ENCODE measurements around the gene MCF2L. TPM values are rescaled to one million over a fixed set of nuclear protein-coding genes. Genes with fewer than 3 reads are reported as not detected.

MCF2L gene
- total RNA-seq, 1 donor from 2014 or later, result 16.5 TPM

GRCh38 chr13:112954488-112955270 lies 14.3 kb upstream of the MCF2L start:
- H3K27ac Mint-ChIP-seq (ENCODE audit: unreplicated experiment), result no peak overlapping the region
- peaks cover 4% of the 10 kb centered on the region for H3K27me3 Mint-ChIP-seq (ENCODE audit: unreplicated experiment)
- peaks cover 8% of the 10 kb centered on the region for H3K4me1 Mint-ChIP-seq (ENCODE audit: unreplicated experiment)
- TF ChIP-seq, protein P1, sequence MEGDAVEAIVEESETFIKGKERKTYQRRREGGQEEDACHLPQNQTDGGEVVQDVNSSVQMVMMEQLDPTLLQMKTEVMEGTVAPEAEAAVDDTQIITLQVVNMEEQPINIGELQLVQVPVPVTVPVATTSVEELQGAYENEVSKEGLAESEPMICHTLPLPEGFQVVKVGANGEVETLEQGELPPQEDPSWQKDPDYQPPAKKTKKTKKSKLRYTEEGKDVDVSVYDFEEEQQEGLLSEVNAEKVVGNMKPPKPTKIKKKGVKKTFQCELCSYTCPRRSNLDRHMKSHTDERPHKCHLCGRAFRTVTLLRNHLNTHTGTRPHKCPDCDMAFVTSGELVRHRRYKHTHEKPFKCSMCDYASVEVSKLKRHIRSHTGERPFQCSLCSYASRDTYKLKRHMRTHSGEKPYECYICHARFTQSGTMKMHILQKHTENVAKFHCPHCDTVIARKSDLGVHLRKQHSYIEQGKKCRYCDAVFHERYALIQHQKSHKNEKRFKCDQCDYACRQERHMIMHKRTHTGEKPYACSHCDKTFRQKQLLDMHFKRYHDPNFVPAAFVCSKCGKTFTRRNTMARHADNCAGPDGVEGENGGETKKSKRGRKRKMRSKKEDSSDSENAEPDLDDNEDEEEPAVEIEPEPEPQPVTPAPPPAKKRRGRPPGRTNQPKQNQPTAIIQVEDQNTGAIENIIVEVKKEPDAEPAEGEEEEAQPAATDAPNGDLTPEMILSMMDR (IDR thresholded peaks at IDR 0.05; ENCODE audit: unreplicated experiment), result no peak
- H3K4me3 Mint-ChIP-seq (ENCODE audit: unreplicated experiment), result no peak overlapping the region
- no peak for DNase-seq (ENCODE audit: low spot score)
- no peaks in the 10 kb centered on the region for H3K36me3 Mint-ChIP-seq (ENCODE audit: low read depth, unreplicated experiment)
- no peaks in the 10 kb centered on the region for H3K9me3 Mint-ChIP-seq (ENCODE audit: unreplicated experiment)

GRCh38 chr13:112955271-112955937 lies 13.6 kb upstream of the MCF2L start:
- Mint-ChIP-seq H3K9me3 (ENCODE audit: unreplicated experiment) (no peaks in the 10 kb centered on the region), H3K27me3 (ENCODE audit: unreplicated experiment) (peaks cover 4% of the 10 kb centered on the region), H3K4me3 (ENCODE audit: unreplicated experiment) (no peak overlapping the region), H3K4me1 (ENCODE audit: unreplicated experiment) (peaks cover 8% of the 10 kb centered on the region), H3K27ac (ENCODE audit: unreplicated experiment) (no peak overlapping the region), H3K36me3 (ENCODE audit: low read depth, unreplicated experiment) (no peaks in the 10 kb centered on the region)
- TF ChIP-seq, protein P1 (IDR thresholded peaks at IDR 0.05; ENCODE audit: unreplicated experiment), result no peak
- no peak for DNase-seq (ENCODE audit: low spot score)

DNA sequence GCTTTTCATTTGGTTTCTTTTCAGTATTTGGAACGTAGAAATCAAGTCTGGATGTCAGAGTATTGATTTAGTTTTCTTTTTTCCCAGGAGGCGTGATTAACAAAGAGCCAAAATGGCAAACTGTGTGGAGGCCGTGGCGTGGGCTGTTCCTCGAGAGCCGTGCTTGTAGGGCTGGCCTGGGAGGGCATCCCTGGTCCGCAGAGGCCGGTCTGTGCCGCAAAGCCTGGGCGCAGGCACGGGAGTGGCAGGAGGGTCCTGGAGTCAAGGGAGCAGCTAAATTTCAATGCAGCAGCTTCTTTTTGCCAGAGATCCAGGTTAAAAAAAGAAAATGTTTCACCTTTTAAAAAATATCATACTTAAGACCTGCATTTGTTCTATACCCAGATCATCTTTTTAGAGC lies 13.1 kb upstream of the MCF2L start:
- H3K4me3 Mint-ChIP-seq (ENCODE audit: unreplicated experiment), result no peak overlapping the region
- TF ChIP-seq, protein P1 (IDR thresholded peaks at IDR 0.05; ENCODE audit: unreplicated experiment), result no peak
- no peaks in the 10 kb centered on the region for H3K9me3 Mint-ChIP-seq (ENCODE audit: unreplicated experiment)
- H3K27me3 Mint-ChIP-seq (ENCODE audit: unreplicated experiment), result peaks cover 4% of the 10 kb centered on the region
- H3K36me3 Mint-ChIP-seq (ENCODE audit: low read depth, unreplicated experiment), result no peaks in the 10 kb centered on the region
- no peak for DNase-seq (ENCODE audit: low spot score)
- no peak overlapping the region for H3K27ac Mint-ChIP-seq (ENCODE audit: unreplicated experiment)
- peaks cover 8% of the 10 kb centered on the region for H3K4me1 Mint-ChIP-seq (ENCODE audit: unreplicated experiment)

GRCh38 chr13:112956571-112957294 lies 12.3 kb upstream of the MCF2L start:
- Mint-ChIP-seq H3K4me3 (ENCODE audit: unreplicated experiment) (no peak overlapping the region), H3K27ac (ENCODE audit: unreplicated experiment) (no peak overlapping the region), H3K9me3 (ENCODE audit: unreplicated experiment) (no peaks in the 10 kb centered on the region), H3K27me3 (ENCODE audit: unreplicated experiment) (peaks cover 7% of the 10 kb centered on the region), H3K4me1 (ENCODE audit: unreplicated experiment) (peaks cover 8% of the 10 kb centered on the region), H3K36me3 (ENCODE audit: low read depth, unreplicated experiment) (peaks cover under 1% of the 10 kb centered on the region)
- TF ChIP-seq, protein P1 (IDR thresholded peaks at IDR 0.05; ENCODE audit: unreplicated experiment), result no peak
- DNase-seq (ENCODE audit: low spot score), result no peak
